BE2C (cell line): ENCODE measurements around the gene HECW1.
"Not testable (repeated sequence)": the region's sequence is repeated elsewhere in the genome, so short reads cannot be mapped to it uniquely, and the experiment has no call there.

Experiments
- DNase-seq: peaks from one replicate; pipeline ENCODE4 v3.0.0-alpha.2; 2020
- H3K27me3 ChIP-seq: fragments of 250-450 bp; sonication (Bioruptor Pico); 2 replicates; pipeline ENCODE4 v1.5.1; 2020; ENCODE audit warnings: mild to moderate bottlenecking
- H3K36me3 ChIP-seq: fragments of 250-450 bp; sonication (Bioruptor Pico); 2 replicates; pipeline ENCODE4 v1.5.1; 2020; ENCODE audit warnings: mild to moderate bottlenecking
- H3K4me1 ChIP-seq: fragments of 250-450 bp; sonication (Bioruptor Pico); 2 replicates; pipeline ENCODE4 v1.5.1; 2020
- H3K4me3 ChIP-seq: 2 replicates; pipeline ENCODE4 v1.5.1; 2011; ENCODE audit warnings: low read depth, low read length
- H3K9me3 ChIP-seq: fragments of 250-450 bp; sonication (Bioruptor Pico); 2 replicates; pipeline ENCODE4 v1.5.1; 2020
- TF ChIP-seq, protein P1 (sequence below): IDR thresholded peaks from 2 replicates; pipeline ENCODE4 v1.5.1; 2012; ENCODE audit warnings: mild to moderate bottlenecking, low read depth, low read length

HECW1 gene

GRCh38 chr7:43121973-43122372 lies 9.5 kb downstream of the HECW1 start:
- no peaks in the 10 kb centered on the region; the same call in 1 of the 2 replicates for H3K9me3 ChIP-seq
- no peaks in the 10 kb centered on the region for H3K36me3 ChIP-seq
- TF ChIP-seq, protein P1, sequence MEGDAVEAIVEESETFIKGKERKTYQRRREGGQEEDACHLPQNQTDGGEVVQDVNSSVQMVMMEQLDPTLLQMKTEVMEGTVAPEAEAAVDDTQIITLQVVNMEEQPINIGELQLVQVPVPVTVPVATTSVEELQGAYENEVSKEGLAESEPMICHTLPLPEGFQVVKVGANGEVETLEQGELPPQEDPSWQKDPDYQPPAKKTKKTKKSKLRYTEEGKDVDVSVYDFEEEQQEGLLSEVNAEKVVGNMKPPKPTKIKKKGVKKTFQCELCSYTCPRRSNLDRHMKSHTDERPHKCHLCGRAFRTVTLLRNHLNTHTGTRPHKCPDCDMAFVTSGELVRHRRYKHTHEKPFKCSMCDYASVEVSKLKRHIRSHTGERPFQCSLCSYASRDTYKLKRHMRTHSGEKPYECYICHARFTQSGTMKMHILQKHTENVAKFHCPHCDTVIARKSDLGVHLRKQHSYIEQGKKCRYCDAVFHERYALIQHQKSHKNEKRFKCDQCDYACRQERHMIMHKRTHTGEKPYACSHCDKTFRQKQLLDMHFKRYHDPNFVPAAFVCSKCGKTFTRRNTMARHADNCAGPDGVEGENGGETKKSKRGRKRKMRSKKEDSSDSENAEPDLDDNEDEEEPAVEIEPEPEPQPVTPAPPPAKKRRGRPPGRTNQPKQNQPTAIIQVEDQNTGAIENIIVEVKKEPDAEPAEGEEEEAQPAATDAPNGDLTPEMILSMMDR, result no peak
- H3K27me3 ChIP-seq, result peaks cover 47% of the 10 kb centered on the region
- H3K4me3 ChIP-seq, result no peak overlapping the region
- H3K4me1 ChIP-seq, result no peaks in the 10 kb centered on the region
- DNase-seq, result no peak

DNA sequence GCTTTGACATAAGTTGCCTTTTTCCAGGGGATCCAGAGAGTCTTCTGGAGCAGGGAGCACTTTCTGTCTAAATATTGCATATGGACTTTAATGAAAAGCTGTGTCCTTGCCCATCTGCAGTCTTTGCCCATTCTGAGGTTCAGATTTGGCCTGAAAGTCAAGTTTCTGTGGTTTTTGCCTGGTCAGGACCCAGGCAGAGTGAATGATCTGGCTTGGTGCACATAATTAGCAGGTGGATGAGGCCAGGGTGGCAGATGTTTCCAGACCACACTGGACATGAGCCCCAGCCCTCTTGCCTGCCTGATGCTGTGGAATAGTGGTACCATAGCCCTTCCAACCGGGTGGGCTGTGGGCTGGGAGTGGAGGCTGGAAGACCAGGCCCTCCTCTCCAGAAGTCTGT lies 11.0 kb downstream of the HECW1 start:
- TF ChIP-seq, protein P1, result no peak
- no peak overlapping the region for H3K4me3 ChIP-seq

DNA sequence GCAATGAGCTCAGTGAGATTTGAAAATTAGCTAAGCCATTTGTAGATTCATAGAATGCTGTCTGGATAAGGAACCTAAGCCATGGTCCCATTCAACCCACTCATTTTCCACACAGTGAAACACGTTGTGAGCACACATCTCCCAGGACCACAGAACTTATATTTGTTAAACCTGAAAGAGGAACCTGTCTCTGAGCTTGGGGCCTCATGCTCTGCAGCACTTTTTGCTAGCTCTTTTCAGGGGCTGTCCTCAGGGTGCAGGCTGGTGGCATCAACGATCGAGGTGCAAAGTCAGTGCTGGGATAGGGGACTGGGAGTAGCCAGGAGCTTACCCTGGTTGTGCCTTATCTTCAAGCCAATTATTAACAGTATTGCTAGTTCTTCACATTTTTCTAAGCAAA lies 11.9 kb downstream of the HECW1 start:
- H3K27me3 ChIP-seq, result peaks cover 34% of the 10 kb centered on the region
- no peaks in the 10 kb centered on the region; the same call in 1 of the 2 replicates for H3K9me3 ChIP-seq
- TF ChIP-seq, protein P1, result no peak
- H3K4me1 ChIP-seq, result no peaks in the 10 kb centered on the region
- DNase-seq, result no peak
- no peak overlapping the region for H3K4me3 ChIP-seq
- no peaks in the 10 kb centered on the region for H3K36me3 ChIP-seq

More for the DNA sequence above, 11.0 kb downstream of the HECW1 start:
- Histone ChIP-seq H3K4me1 (no peaks in the 10 kb centered on the region), H3K9me3 (no peaks in the 10 kb centered on the region; the same call in 1 of the 2 replicates), H3K36me3 (no peaks in the 10 kb centered on the region), H3K27me3 (peaks cover 41% of the 10 kb centered on the region)
- DNase-seq, result no peak

GRCh38 chr7:43130347-43130746 lies 17.9 kb downstream of the HECW1 start:
- H3K9me3 ChIP-seq, result no peaks in the 10 kb centered on the region
- no peaks in the 10 kb centered on the region for H3K4me1 ChIP-seq
- no peak overlapping the region for H3K4me3 ChIP-seq
- no peak for DNase-seq
- H3K27me3 ChIP-seq, result 0 out of 2 replicates have a peak, but pooled peaks cover 3% of the 10 kb centered on the region
- H3K36me3 ChIP-seq, result no peaks in the 10 kb centered on the region
- TF ChIP-seq, protein P1, result no peak

- Histone ChIP-seq H3K27me3 (0 out of 2 replicates have a peak, but pooled peaks cover 3% of the 10 kb centered on the region), H3K4me3 (no peak overlapping the region), H3K4me1 (no peaks in the 10 kb centered on the region), H3K36me3 (no peaks in the 10 kb centered on the region), H3K9me3 (no peaks in the 10 kb centered on the region)
- TF ChIP-seq, protein P1, result no peak
- no peak for DNase-seq
These were observed 22.7 kb downstream of the HECW1 start for GRCh38 chr7:43135129-43135528.

DNA sequence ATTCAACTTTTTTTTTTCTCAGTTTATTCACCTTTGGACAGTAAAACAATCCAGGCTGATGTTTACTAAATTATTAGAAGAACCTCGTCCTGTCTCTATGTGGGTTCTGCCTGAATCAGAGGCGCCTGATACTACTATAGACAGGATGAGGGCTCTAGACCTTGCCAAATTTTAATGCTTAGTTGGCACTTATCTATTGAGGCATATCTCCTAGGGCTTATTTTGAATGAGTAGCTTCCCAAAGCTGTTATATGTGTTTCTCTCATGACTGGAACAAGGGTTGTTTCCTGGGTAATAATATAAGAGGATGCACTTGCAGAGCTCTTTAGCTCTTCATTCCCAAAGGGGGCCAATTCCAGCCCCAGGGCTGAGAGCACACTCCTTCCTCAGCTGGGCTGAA lies 23.6 kb downstream of the HECW1 start:
- no peaks in the 10 kb centered on the region for H3K4me1 ChIP-seq
- H3K4me3 ChIP-seq, result no peak overlapping the region
- H3K27me3 ChIP-seq, result no peaks in the 10 kb centered on the region
- TF ChIP-seq, protein P1, result no peak
- no peak for DNase-seq
- no peaks in the 10 kb centered on the region for H3K9me3 ChIP-seq
- H3K36me3 ChIP-seq, result no peaks in the 10 kb centered on the region

GRCh38 chr7:43137121-43137744 lies 24.8 kb downstream of the HECW1 start:
- H3K4me1 ChIP-seq, H3K27me3 ChIP-seq, H3K9me3 ChIP-seq, H3K4me3 ChIP-seq, H3K36me3 ChIP-seq, DNase-seq: not testable (repeated sequence)
